Measurements from ENCODE around the gene ZWILCH. TPM values are rescaled to one million over a fixed set of nuclear protein-coding genes. Genes with fewer than 3 reads are reported as not detected.

Gene ZWILCH
- polyA plus RNA-seq, 2 donors: 4.5 to 7.9 TPM

DNA sequence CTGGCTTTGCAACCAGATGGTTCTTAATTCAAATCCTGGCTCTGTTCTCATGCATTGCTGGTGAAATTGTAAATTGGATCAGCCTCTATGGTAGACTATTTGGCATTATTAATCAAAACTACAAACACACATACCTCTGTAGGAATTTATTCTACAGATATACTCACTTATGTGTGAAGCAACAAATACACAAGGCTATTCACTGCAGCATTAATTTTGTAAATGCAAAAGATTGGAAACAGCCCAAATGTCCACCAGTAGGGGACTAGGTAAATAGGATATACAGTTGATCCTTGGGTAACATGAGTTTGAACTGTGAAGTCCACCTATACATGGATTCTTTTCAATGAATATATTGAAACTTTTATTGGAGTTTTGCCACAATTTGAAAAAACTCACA, 90.2 kb downstream of the ZWILCH start:
- Histone ChIP-seq H3K4me3 (ENCODE audit: low read depth in 1 of 2, low read length in 2 of 2) (no peak overlapping the region), H3K27me3 (ENCODE audit: control insufficient read depth in 1 of 2, insufficient read depth in 2 of 2, low read length in 2 of 2) (no peaks in the 10 kb centered on the region), H3K9me3 (ENCODE audit: control insufficient read depth in 2 of 2, insufficient read depth in 1 of 2, low read depth in 1 of 2, low read length in 1 of 2) (no peaks in the 10 kb centered on the region), H3K4me1 (ENCODE audit: control insufficient read depth in 2 of 2, insufficient read depth in 2 of 2, low read length in 1 of 2) (no peaks in the 10 kb centered on the region), H3K27ac (ENCODE audit: low read depth in 2 of 2, low read length in 1 of 2) (no peak overlapping the region), H3K36me3 (ENCODE audit: control insufficient read depth in 2 of 2, insufficient read depth in 2 of 2, low read length in 1 of 2) (no peaks in the 10 kb centered on the region)

DNA sequence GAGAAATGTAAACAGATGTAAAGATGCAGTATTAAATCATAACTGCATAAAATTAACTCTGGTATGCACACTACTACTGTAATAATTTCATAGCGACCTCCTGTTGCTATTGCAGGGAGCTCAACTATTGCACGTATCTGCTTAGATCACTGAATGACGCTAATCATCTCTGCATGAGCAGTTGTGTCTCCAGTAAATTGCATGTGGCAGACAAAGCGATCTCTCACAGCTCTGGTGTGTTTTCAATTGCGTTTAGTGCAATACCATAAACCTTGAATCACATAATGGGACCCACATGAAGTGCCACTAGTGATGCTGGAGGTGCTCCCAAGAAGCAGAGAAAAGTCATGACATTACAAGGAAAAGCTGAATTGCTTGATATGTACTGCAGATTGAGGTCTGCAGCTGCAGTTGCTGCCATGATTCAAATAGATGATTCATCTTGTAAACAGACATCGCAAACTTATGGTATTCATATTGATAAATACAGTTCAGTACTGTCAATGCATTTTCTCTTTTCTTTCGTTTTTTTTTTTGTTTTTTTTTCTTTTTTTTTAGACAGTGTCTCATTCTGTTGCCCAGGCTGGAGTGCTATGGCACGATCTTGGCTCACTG, 90.9 kb downstream of the ZWILCH start:
- Histone ChIP-seq H3K36me3 (ENCODE audit: control insufficient read depth in 2 of 2, insufficient read depth in 2 of 2, low read length in 1 of 2) (no peaks in the 10 kb centered on the region), H3K9me3 (ENCODE audit: control insufficient read depth in 2 of 2, insufficient read depth in 1 of 2, low read depth in 1 of 2, low read length in 1 of 2) (no peaks in the 10 kb centered on the region), H3K27ac (ENCODE audit: low read depth in 2 of 2, low read length in 1 of 2) (no peak overlapping the region), H3K4me1 (ENCODE audit: control insufficient read depth in 2 of 2, insufficient read depth in 2 of 2, low read length in 1 of 2) (no peaks in the 10 kb centered on the region), H3K4me3 (ENCODE audit: low read depth in 1 of 2, low read length in 2 of 2) (no peak overlapping the region), H3K27me3 (ENCODE audit: control insufficient read depth in 1 of 2, insufficient read depth in 2 of 2, low read length in 2 of 2) (no peaks in the 10 kb centered on the region)
- WGBS, 2 donors: 74 to 78% methylated on average over 8 of the region's 8 CpGs

- H3K4me3 ChIP-seq (ENCODE audit: low read depth in 1 of 2, low read length in 2 of 2): no peak overlapping the region
- no peaks in the 10 kb centered on the region for H3K27me3 ChIP-seq (ENCODE audit: control insufficient read depth in 1 of 2, insufficient read depth in 2 of 2, low read length in 2 of 2)
- no peaks in the 10 kb centered on the region for H3K36me3 ChIP-seq (ENCODE audit: control insufficient read depth in 2 of 2, insufficient read depth in 2 of 2, low read length in 1 of 2)
- no peaks in the 10 kb centered on the region for H3K9me3 ChIP-seq (ENCODE audit: control insufficient read depth in 2 of 2, insufficient read depth in 1 of 2, low read depth in 1 of 2, low read length in 1 of 2)
- H3K27ac ChIP-seq (ENCODE audit: low read depth in 2 of 2, low read length in 1 of 2): no peak overlapping the region
- no peaks in the 10 kb centered on the region for H3K4me1 ChIP-seq (ENCODE audit: control insufficient read depth in 2 of 2, insufficient read depth in 2 of 2, low read length in 1 of 2)
- WGBS, 2 donors: 71 to 81% methylated on average over 14 of the region's 14 CpGs
Observed at GRCh38 chr15:66598095-66598815, 93.1 kb downstream of the ZWILCH start.

Other genes with a start within 250 kb of the ZWILCH start
- 1 to 10 TPM; 7.1 to 9.4 TPM for gene DIS3L, start 211.8 kb upstream of the ZWILCH start, polyA plus RNA-seq
- 1 to 10 TPM; 6.3 to 7.7 TPM for gene TIPIN, start 148.6 kb upstream of the ZWILCH start, polyA plus RNA-seq
- 10 to 100 TPM; 34.5 to 68.1 TPM for gene MAP2K1, start 118.4 kb upstream of the ZWILCH start, polyA plus RNA-seq
- gene SNAPC5, start 7.6 kb upstream of the ZWILCH start, polyA plus RNA-seq: 10 to 100 TPM; 18.5 to 25.1 TPM
- 1,000 to 10,000 TPM; 2,290 to 3,299 TPM for gene RPL4, start 471 bp upstream of the ZWILCH start, polyA plus RNA-seq
- gene LCTL, start 60.7 kb downstream of the ZWILCH start, polyA plus RNA-seq: not detected
- gene SMAD6, start 196.9 kb downstream of the ZWILCH start, polyA plus RNA-seq: 1 to 10 TPM in 1 of 2 donors, under 1 TPM in 1; 0.75 to 1.6 TPM